ENCODE data around the gene TMA7.
"Not testable (repeated sequence)": the region's sequence is repeated elsewhere in the genome, so short reads cannot be mapped to it uniquely, and the experiment has no call there.

The TMA7 gene

DNA sequence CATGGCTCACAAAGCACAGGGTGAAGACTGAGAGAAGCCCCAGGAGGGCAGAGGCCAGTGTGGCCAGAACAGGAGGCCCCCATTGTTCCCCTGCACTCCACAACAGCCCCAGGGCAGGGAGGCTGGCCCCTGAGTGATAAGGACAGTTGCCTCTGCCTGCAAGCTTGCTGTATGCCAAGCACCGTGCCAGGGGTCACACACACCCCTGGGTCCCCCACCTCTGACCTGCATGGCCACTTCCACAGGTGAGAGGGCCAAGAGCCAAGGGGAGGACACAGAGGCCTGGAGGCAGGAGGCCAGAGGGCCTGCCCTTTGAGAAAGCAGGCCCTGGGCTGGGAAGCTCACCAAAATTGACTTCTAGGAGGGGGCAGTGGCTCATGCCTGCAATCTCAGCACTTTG lies 30.2 kb downstream of the TMA7 start:
- DNase-seq = no peak

DNA sequence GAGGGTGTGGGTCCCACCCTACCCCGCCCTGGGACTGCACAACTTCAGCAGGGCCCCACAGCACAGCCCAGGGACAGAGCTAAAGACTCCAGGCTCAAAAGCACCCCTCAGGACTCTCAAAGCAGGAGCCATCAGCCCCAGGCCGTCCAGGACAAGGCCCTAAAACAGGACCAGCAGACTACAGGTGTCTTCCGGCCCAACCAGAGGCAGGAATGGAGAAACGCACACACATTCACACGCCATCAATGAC lies 32.5 kb downstream of the TMA7 start:
- DNase-seq = no peak

DNA sequence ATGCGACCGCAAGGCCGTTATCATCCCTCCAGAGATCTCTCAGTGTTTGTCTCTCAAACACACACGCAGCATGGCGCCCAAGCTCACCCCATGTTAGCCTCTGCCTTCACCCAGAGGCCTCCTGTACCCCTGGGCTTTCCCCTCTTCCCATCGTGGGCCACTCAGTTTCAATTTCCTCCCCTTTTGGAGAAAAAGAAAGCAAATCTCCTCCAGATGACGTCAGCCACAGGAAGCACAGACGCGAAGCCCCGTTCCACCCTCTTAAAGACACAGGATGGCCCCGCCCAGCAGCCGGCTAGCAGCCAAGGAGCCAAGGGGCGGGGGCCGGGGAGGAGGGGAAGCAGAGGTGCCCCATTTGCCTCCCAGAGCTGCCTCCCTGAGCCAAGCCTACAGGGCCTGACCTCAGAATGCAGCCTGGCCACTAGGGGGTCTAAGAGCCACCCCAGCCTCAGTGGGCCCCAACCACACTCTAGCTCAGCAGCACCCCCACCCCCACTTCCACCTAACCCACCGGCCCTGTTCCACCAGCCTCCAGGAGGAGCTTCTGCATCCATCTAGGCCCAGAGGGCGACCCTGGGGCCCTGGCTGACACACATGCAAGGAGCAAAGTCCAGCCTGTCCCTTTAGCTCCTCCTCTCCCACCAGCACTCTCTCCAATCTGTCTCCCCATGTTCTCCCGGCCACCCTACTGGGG lies 33.0 kb downstream of the TMA7 start:
- peak; percentile 88 for DNase-seq

GRCh38 chr3:48473617-48473952 lies 33.5 kb downstream of the TMA7 start:
- no peak for DNase-seq

GRCh38 chr3:48474031-48474430 lies 34.0 kb downstream of the TMA7 start:
- DNase-seq = not testable (repeated sequence)

DNA sequence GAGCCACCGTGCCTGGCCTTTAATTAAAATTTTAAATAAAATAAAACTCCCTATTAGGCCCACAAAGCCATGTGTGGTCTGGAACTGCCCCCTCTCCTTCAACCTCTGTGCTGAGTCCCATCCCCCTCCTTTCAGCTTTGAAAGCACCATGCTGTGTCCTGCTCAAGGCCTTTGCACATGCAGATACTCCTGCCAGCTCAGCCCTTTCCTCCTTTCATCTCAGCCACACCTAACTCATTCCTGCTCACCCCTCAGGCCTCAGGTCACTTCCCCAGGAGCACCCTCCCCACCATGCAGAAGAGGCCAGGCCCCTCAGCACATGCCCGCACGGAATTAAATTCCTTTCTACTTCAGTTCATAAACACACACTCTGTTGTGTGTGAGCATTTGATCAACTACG lies 34.6 kb downstream of the TMA7 start:
- no peak for DNase-seq

DNA sequence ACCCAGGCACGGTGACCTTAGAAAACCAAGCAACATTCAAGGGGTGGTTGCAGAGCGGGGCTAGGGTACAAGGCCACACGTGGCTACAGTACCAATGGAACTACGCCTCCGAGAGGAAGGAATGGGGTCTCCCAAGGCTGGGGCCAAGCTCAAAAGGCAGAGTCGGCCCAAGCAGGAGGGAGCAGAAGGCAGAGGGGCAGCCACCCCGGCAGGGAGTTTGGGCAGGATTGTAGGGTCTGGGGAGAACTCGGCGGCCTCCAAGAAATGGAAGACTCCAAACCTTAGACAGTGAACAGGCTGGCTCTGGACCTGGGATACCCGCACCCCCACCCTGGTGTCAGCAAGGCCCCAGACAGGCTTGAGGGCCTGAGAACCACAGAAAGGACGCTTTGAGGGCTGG lies 35.1 kb downstream of the TMA7 start:
- no peak for DNase-seq

DNA sequence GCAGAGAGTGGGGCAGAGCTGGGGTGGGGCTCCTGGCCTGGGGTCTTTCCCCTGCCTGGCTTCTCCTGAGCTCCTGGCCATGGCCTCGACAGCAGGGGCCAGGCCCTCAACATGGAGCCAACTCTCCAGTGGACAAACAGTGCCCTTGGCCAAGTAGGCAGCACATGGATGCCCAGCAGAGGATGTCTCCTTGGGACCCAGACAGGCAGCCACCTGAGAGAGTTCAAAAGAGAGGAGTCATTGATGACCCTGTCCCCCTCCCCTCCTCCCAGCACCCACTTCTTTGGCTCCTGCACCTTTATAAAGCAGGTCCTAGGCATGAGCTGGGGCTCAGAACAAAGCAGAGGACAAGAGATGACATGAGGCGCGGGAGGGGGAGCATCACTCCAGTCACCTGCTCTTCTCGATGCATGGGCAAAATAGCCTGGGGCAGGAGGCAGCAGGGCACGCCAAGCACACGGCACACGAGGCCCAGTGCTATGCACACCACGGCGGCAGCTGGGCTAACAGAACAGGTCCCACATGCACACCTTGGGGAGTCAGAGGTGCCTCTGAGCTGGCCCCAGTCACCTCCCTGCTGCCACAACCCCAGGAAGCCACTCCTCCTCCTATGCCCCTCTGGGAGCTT lies 36.5 kb downstream of the TMA7 start:
- DNase-seq = no peak

GRCh38 chr3:48477959-48478520 lies 38.0 kb downstream of the TMA7 start:
- DNase-seq = no peak

- DNase-seq = peak; percentile 65
Measured at GRCh38 chr3:48478626-48479555, 38.8 kb downstream of the TMA7 start.

- DNase-seq = not testable (repeated sequence)
Measured at GRCh38 chr3:48480891-48481290, 40.8 kb downstream of the TMA7 start.

- not testable (repeated sequence) for DNase-seq
Measured at GRCh38 chr3:48482822-48483221, 42.8 kb downstream of the TMA7 start.

- DNase-seq = no peak
Measured at GRCh38 chr3:48486952-48487351, 46.9 kb downstream of the TMA7 start.

DNA sequence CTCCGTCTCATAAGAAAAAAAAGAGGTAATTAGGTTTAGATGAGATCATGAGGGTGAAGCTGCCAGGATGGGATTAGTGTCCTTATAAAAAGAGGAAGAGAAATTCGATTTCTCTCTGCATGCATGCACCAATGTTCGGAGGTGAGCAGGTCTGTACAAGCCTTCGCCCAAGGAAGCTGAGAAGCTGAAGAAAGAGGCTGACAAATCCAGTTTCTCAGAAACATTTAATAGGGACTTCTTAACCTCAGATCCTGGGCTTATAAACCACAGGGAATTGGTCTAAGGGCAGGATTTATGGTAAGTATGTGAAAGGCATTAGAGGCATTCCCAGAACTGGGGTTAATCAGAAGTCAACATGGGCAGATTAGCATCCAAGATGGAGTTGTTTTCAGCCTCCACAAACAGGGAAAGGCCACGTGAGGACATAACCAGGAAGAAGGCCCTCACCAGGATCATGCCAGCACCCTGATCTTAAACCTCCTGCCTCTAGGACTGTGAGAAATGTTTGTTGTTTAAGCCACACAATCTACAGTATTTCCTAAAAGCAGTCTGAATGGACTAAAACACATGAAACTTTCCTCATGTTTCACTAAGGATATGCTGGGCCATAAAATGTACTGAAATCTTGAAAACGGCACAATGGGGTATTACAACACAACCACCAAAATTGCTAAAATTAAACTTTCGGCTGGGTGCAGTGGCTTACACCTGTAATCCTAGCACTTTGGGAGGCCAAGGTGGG lies 52.6 kb downstream of the TMA7 start:
- no peak for DNase-seq

DNA sequence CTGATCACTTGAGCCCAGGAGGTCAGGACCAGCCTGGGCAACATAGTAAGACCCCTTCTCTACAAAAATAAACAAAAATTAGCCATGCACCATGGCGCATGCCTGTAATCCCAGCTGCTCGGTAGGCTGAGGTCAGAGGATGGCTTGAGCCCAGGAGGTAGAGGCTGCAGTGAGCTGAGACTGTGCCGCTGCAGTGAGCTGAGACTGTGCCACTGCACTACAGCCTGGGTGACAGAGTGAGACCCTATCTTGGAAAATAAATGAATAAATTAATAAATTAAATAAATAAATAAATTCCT lies 53.1 kb downstream of the TMA7 start:
- no peak for DNase-seq
